ENCODE results near the gene KIF17.

KIF17 gene

GRCh38 chr1:20717452-20718342, at the start of gene KIF17:
TSS of gene KIF17 (minus strand) at chr1:20718007. CDS start at chr1:20717706, 301 bp downstream.
- peak in 1 of 2 donors; percentile 34 for DNase-seq (ENCODE audit: low read depth in 2 of 2)

GRCh38 chr1:20767271-20767670, 49.5 kb upstream of the KIF17 start:
- DNase-seq (ENCODE audit: low read depth in 2 of 2): no peak

- no peak for DNase-seq (ENCODE audit: low read depth in 2 of 2)
Measured at GRCh38 chr1:20763417-20763816, 45.6 kb upstream of the KIF17 start.

GRCh38 chr1:20760322-20760721, 42.5 kb upstream of the KIF17 start:
- no peak for DNase-seq (ENCODE audit: low read depth in 2 of 2)

- no peak for DNase-seq (ENCODE audit: low read depth in 2 of 2)
Measured at GRCh38 chr1:20753589-20753988, 35.8 kb upstream of the KIF17 start.

GRCh38 chr1:20751462-20751990, 33.7 kb upstream of the KIF17 start:
- DNase-seq (ENCODE audit: low read depth in 2 of 2): no peak

- no peak for DNase-seq (ENCODE audit: low read depth in 2 of 2)
Measured at GRCh38 chr1:20742671-20743070, 24.9 kb upstream of the KIF17 start.

- DNase-seq (ENCODE audit: low read depth in 2 of 2): no peak
Measured at GRCh38 chr1:20740781-20741180, 23.0 kb upstream of the KIF17 start.

- DNase-seq (ENCODE audit: low read depth in 2 of 2): no peak
Measured at GRCh38 chr1:20739225-20739624, 21.4 kb upstream of the KIF17 start.

- DNase-seq (ENCODE audit: low read depth in 2 of 2): no peak
Measured at GRCh38 chr1:20735581-20736111, 17.8 kb upstream of the KIF17 start.

GRCh38 chr1:20733360-20733975, 15.7 kb upstream of the KIF17 start:
- no peak for DNase-seq (ENCODE audit: low read depth in 2 of 2)

GRCh38 chr1:20732588-20733359, 15.0 kb upstream of the KIF17 start, which contains the start of gene SH2D5:
TSS of gene SH2D5 (minus strand) at chr1:20732703. CDS start at chr1:20728044, 4,659 bp downstream.
- DNase-seq (ENCODE audit: low read depth in 2 of 2): peak; percentile 43 to 48

- DNase-seq (ENCODE audit: low read depth in 2 of 2): peak in 1 of 2 donors; percentile 34
Measured at GRCh38 chr1:20732071-20732587, 14.3 kb upstream of the KIF17 start.

- DNase-seq (ENCODE audit: low read depth in 2 of 2): no peak
Measured at GRCh38 chr1:20731057-20731991, 13.5 kb upstream of the KIF17 start.

- DNase-seq (ENCODE audit: low read depth in 2 of 2): no peak
Measured at GRCh38 chr1:20730690-20731056, 12.9 kb upstream of the KIF17 start.

- DNase-seq (ENCODE audit: low read depth in 2 of 2): no peak
Measured at GRCh38 chr1:20729990-20730689, 12.3 kb upstream of the KIF17 start.

- DNase-seq (ENCODE audit: low read depth in 2 of 2): no peak
Measured at GRCh38 chr1:20729155-20729931, 11.5 kb upstream of the KIF17 start.

GRCh38 chr1:20728371-20729154, 10.8 kb upstream of the KIF17 start:
- no peak for DNase-seq (ENCODE audit: low read depth in 2 of 2)

All from stimulated activated CD8-positive, alpha-beta memory T cell treated with anti-CD3 and anti-CD28 coated beads, Interleukin-2, amount 100 ng/mL, for 1 hour (primary cell).